Measurements from ENCODE around the gene TECTB. TPM values are rescaled to one million over a fixed set of nuclear protein-coding genes. Genes with fewer than 3 reads are reported as not detected.

TECTB gene
- total RNA-seq, 1 donor from 2014 or later = not detected

GRCh38 chr10:112274831-112275230 lies 8.4 kb upstream of the TECTB start:
- DNase-seq (ENCODE audit: low read depth, low spot score) = no peak

GRCh38 chr10:112275512-112276245 lies 7.5 kb upstream of the TECTB start:
- DNase-seq (ENCODE audit: low read depth, low spot score) = no peak

- no peak for DNase-seq (ENCODE audit: low read depth, low spot score)
These were observed 4.3 kb upstream of the TECTB start for GRCh38 chr10:112278871-112279270.

GRCh38 chr10:112279433-112279832 lies 3.8 kb upstream of the TECTB start:
- DNase-seq (ENCODE audit: low read depth, low spot score) = no peak

- no peak for DNase-seq (ENCODE audit: low read depth, low spot score)
These were observed 2.8 kb upstream of the TECTB start for GRCh38 chr10:112280205-112280921.

- no peak for DNase-seq (ENCODE audit: low read depth, low spot score)
These were observed 1.1 kb upstream of the TECTB start for GRCh38 chr10:112282086-112282485.

GRCh38 chr10:112286837-112287818 lies 3.9 kb downstream of the TECTB start:
- no peak for DNase-seq (ENCODE audit: low read depth, low spot score)

GRCh38 chr10:112287844-112288243 lies 4.6 kb downstream of the TECTB start:
- no peak for DNase-seq (ENCODE audit: low read depth, low spot score)

GRCh38 chr10:112288486-112288885 lies 5.3 kb downstream of the TECTB start:
- no peak for DNase-seq (ENCODE audit: low read depth, low spot score)

GRCh38 chr10:112289373-112290053 lies 6.3 kb downstream of the TECTB start:
- DNase-seq (ENCODE audit: low read depth, low spot score) = no peak

GRCh38 chr10:112290054-112290373 lies 6.8 kb downstream of the TECTB start:
- DNase-seq (ENCODE audit: low read depth, low spot score) = no peak

- DNase-seq (ENCODE audit: low read depth, low spot score) = no peak
These were observed 11.0 kb downstream of the TECTB start for GRCh38 chr10:112294169-112294568.

GRCh38 chr10:112295853-112296830 lies 12.9 kb downstream of the TECTB start:
- no peak for DNase-seq (ENCODE audit: low read depth, low spot score)

GRCh38 chr10:112296908-112297331 lies 13.7 kb downstream of the TECTB start:
- DNase-seq (ENCODE audit: low read depth, low spot score) = no peak

- no peak for DNase-seq (ENCODE audit: low read depth, low spot score)
These were observed 15.4 kb downstream of the TECTB start for GRCh38 chr10:112298581-112298980.

- DNase-seq (ENCODE audit: low read depth, low spot score) = no peak
These were observed 16.3 kb downstream of the TECTB start for GRCh38 chr10:112299456-112299855.

GRCh38 chr10:112302335-112302734 lies 19.1 kb downstream of the TECTB start:
- no peak for DNase-seq (ENCODE audit: low read depth, low spot score)

- no peak for DNase-seq (ENCODE audit: low read depth, low spot score)
These were observed 20.3 kb downstream of the TECTB start for GRCh38 chr10:112303528-112303927.

GRCh38 chr10:112304267-112304859 lies 21.2 kb downstream of the TECTB start:
- no peak for DNase-seq (ENCODE audit: low read depth, low spot score)
